Uterus (tissue), 2 donors: ENCODE data around the gene DUOX1.

ENCODE experiments used
- POLR2A ChIP-seq, 2 donors: fragments of 450-650 bp; IDR thresholded peaks; one replicate each; pipeline ENCODE4 v1.6.1; 2016; ENCODE audit warnings: antibody characterized with exemption in 2 of 2, mild to moderate bottlenecking in 1 of 2, moderate library complexity in 1 of 2
- TF ChIP-seq, protein P1 (sequence below), 4 experiments: fragments of 200-600 bp in 2 of 4; fragments of 450-650 bp in 2 of 4; sonication (generic) in 2 of 4; IDR thresholded peaks; one replicate each; pipeline ENCODE4 v1.5.1; 2016 to 2019; ENCODE audit warnings: antibody characterized with exemption in 4 of 4, mild to moderate bottlenecking in 2 of 4, moderate library complexity in 1 of 4

DNA sequence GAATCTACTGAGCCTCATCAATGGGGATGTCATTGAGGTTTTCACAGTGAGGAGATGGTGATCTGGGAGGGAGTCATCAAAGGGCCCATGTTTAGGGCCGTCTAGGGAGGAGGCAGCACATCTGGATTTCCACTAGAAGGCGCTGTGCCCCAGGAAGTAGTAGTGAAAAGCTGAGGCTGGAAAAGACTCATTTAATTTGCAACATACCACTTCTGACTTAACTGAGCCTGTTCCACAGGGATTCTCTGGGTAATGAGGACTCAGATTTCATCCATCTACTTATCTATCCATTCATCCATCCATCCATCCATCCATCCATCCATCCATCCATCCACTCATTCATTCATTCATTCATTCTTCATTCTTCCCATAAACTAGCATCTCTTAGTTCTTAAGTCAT lies 75.4 kb downstream of the DUOX1 start:
- TF ChIP-seq, protein P1, sequence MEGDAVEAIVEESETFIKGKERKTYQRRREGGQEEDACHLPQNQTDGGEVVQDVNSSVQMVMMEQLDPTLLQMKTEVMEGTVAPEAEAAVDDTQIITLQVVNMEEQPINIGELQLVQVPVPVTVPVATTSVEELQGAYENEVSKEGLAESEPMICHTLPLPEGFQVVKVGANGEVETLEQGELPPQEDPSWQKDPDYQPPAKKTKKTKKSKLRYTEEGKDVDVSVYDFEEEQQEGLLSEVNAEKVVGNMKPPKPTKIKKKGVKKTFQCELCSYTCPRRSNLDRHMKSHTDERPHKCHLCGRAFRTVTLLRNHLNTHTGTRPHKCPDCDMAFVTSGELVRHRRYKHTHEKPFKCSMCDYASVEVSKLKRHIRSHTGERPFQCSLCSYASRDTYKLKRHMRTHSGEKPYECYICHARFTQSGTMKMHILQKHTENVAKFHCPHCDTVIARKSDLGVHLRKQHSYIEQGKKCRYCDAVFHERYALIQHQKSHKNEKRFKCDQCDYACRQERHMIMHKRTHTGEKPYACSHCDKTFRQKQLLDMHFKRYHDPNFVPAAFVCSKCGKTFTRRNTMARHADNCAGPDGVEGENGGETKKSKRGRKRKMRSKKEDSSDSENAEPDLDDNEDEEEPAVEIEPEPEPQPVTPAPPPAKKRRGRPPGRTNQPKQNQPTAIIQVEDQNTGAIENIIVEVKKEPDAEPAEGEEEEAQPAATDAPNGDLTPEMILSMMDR (IDR thresholded peaks at IDR 0.05), result peak in 3 of 4 experiments; percentile 12 to 40 (median 27)
- no peak for TF ChIP-seq POLR2A (IDR thresholded peaks at IDR 0.05)
